Measurements from ENCODE around the gene ELFN1.

DNA sequence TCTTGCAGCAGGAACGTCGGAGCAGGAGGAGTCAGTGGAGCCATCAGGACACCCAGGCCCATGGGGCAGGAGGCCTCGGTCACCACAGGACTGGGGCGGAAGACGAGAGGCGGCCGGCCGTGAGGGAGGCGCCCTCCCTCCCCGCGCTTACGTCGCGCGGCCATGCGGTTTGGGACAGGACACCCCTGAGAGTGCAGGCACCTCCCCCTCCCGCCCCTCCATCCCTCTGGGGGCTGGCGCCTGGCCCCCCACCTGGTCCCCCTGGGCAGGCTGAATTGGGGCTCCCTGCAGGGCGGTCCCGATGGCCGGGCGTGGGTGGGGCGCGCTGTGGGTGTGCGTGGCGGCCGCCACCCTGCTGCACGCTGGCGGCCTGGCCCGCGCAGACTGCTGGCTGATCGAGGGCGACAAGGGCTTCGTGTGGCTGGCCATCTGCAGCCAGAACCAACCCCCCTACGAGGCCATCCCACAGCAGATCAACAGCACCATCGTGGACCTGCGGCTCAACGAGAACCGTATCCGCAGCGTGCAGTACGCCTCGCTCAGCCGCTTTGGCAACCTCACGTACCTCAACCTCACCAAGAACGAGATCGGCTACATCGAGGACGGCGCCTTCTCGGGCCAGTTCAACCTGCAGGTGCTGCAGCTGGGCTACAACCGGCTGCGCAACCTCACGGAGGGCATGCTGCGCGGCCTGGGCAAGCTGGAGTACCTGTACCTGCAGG lies 74.4 kb downstream of the ELFN1 start:
- TF ChIP-seq, protein P1, sequence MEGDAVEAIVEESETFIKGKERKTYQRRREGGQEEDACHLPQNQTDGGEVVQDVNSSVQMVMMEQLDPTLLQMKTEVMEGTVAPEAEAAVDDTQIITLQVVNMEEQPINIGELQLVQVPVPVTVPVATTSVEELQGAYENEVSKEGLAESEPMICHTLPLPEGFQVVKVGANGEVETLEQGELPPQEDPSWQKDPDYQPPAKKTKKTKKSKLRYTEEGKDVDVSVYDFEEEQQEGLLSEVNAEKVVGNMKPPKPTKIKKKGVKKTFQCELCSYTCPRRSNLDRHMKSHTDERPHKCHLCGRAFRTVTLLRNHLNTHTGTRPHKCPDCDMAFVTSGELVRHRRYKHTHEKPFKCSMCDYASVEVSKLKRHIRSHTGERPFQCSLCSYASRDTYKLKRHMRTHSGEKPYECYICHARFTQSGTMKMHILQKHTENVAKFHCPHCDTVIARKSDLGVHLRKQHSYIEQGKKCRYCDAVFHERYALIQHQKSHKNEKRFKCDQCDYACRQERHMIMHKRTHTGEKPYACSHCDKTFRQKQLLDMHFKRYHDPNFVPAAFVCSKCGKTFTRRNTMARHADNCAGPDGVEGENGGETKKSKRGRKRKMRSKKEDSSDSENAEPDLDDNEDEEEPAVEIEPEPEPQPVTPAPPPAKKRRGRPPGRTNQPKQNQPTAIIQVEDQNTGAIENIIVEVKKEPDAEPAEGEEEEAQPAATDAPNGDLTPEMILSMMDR (IDR thresholded peaks at IDR 0.05): no peak
- TF ChIP-seq POLR2A (IDR thresholded peaks at IDR 0.05): no peak

All from body of pancreas (tissue), 4 donors.